PC-3 (cell line): Measurements from ENCODE around the gene SYT6. TPM values are rescaled to one million over a fixed set of nuclear protein-coding genes. Genes with fewer than 3 reads are reported as not detected.

ENCODE experiments used
- ATAC-seq: fragments of 200-7000 bp; cut with Tn5 transposase; 2 replicates; pipeline ENCODE4 v1.9.1; 2020; ENCODE audit warnings: mild to moderate bottlenecking, moderate library complexity
- BruUV-seq: library from RNA; stranded (reverse); fragments of 400-500 nt; replicated peaks from 2 replicates; lab custom pipeline; 2021; lab: Mats Ljungman, UMichigan
- CTCF ChIA-PET: fragments of 300-600 bp; sonication (Branson Sonifier 250); formaldehyde crosslinking; loops from one replicate; lab custom pipeline; 2022; ENCODE audit warnings: antibody characterized with exemption; lab: Charles Lee
- POLR2A ChIA-PET: fragments of 300-600 bp; sonication (Branson Sonifier 250); formaldehyde crosslinking; loops from one replicate; lab custom pipeline; 2022; ENCODE audit warnings: antibody characterized with exemption; ENCODE audit not compliant: unreplicated experiment; lab: Charles Lee
- DNase-seq: peaks from one replicate; pipeline ENCODE4 v3.0.0-alpha.2; 2015
- H2AFZ ChIP-seq: fragments of 300-600 bp; sonication (generic); 2 replicates; pipeline ENCODE4 v1.6.0; 2016; ENCODE audit warnings: antibody characterized with exemption, low read length
- H3F3A ChIP-seq: fragments of 300-600 bp; sonication (generic); one replicate; pipeline ENCODE4 v1.6.0; 2017; ENCODE audit warnings: antibody characterized with exemption, low read length, control low read depth, mild to moderate bottlenecking; ENCODE audit not compliant: unreplicated experiment
- H3K27ac ChIP-seq: fragments of 300-600 bp; sonication (generic); 2 replicates; pipeline ENCODE4 v1.5.1; 2016; ENCODE audit warnings: mild to moderate bottlenecking, low read length
- H3K27me3 ChIP-seq: fragments of 300-600 bp; sonication (generic); 2 replicates; pipeline ENCODE4 v1.6.1; 2016; ENCODE audit warnings: low read length, mixed read lengths
- H3K36me3 ChIP-seq: fragments of 300-600 bp; sonication (generic); 2 replicates; pipeline ENCODE4 v1.6.1; 2016; ENCODE audit warnings: low read depth, mixed run types, low read length, mixed read lengths
- H3K4me1 ChIP-seq: fragments of 300-600 bp; sonication (generic); 2 replicates; pipeline ENCODE4 v1.5.1; 2016; ENCODE audit warnings: low read length; ENCODE audit not compliant: insufficient read depth
- H3K4me2 ChIP-seq: fragments of 300-600 bp; sonication (generic); 2 replicates; pipeline ENCODE4 v1.6.0; 2016; ENCODE audit warnings: low read length
- H3K4me3 ChIP-seq: fragments of 300-600 bp; sonication (generic); 2 replicates; pipeline ENCODE4 v1.5.1; 2016; ENCODE audit warnings: mild to moderate bottlenecking, low read length, mixed read lengths
- H3K79me2 ChIP-seq: fragments of 300-600 bp; sonication (generic); 2 replicates; pipeline ENCODE4 v1.6.1; 2017; ENCODE audit warnings: low read length, mixed read lengths
- H3K9ac ChIP-seq: fragments of 300-600 bp; sonication (generic); 2 replicates; pipeline ENCODE4 v1.6.0; 2016; ENCODE audit warnings: mild to moderate bottlenecking, low read length
- H3K9me2 ChIP-seq: fragments of 300-600 bp; sonication (generic); replicated peaks from 2 replicates; pipeline ENCODE4 v1.6.1; 2016; ENCODE audit warnings: mixed run types, low read length, mixed read lengths
- H3K9me3 ChIP-seq: fragments of 300-600 bp; sonication (generic); 2 replicates; pipeline ENCODE4 v1.6.1; 2016; ENCODE audit warnings: low read length, mixed read lengths
- H4K20me1 ChIP-seq: fragments of 300-600 bp; sonication (generic); 2 replicates; pipeline ENCODE4 v1.6.1; 2016; ENCODE audit warnings: low read length, mixed read lengths
- EZH2 ChIP-seq: fragments of 300-600 bp; sonication (generic); IDR thresholded peaks from one replicate; pipeline ENCODE4 v1.6.1; 2017; ENCODE audit warnings: antibody characterized with exemption, mild to moderate bottlenecking, low read length; ENCODE audit not compliant: unreplicated experiment
- EZH2phosphoT487 ChIP-seq: fragments of 300-600 bp; sonication (generic); IDR thresholded peaks from 2 replicates; pipeline ENCODE4 v1.6.1; 2018; ENCODE audit warnings: mild to moderate bottlenecking, antibody characterized with exemption, low read length, borderline replicate concordance
- intact Hi-C: fragments of 100-400 bp; cut with micrococcal nuclease; formaldehyde crosslinking; loops from 2 replicates; pipeline ENCODE4 v1.9.0; 2023
- total RNA-seq: library from RNA; depleted of rRNA; stranded (reverse); fragments of >200 nt; gene quantifications from 2 replicates; pipeline ENCODE4 v1.2.3, GENCODE V29; 2014
- TF ChIP-seq, protein P1 (sequence below): fragments of 300-600 bp; sonication (generic); conservative IDR thresholded peaks from 2 replicates; pipeline ENCODE4 v1.5.1; 2017; ENCODE audit warnings: antibody characterized with exemption, low read depth, mild to moderate bottlenecking, low read length

Gene SYT6
- total RNA-seq, 1 experiment from 2014 or later, result not detected

DNA sequence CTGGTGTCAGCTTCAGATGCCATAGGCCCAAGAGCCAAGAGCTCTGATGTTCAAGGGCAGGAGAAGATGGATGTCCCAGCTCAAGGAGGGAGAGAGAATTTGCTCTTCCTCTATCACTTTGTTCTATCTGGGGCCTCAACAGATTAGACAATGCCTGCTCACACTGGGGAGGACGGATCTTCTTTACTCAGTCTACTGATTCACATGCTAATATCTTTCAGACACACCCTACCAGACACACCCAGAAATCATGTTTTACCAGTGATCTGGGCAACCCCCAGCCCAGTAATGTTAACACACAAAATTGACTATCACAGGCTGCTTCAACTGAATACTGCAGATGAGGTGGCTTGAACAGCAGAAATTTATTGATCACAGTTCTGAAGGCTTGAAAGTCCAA is 105.4 kb downstream of the SYT6 start:
- no TSS peak for BruUV-seq
- no peak for ATAC-seq
- POLR2A ChIA-PET, result no interaction called here
- Histone ChIP-seq H3K79me2 (no peaks in the 10 kb centered on the region), H3K36me3 (no peaks in the 10 kb centered on the region), H2AFZ (no peak overlapping the region), H3K9me2 (no peaks in the 10 kb centered on the region), H3K27me3 (no peaks in the 10 kb centered on the region), H3K4me2 (no peak overlapping the region), H3K27ac (peak overlapping the region; percentile 22; the same call in 1 of the 2 replicates), H3K9ac (no peak overlapping the region), H3F3A (no peaks in the 10 kb centered on the region), H3K4me1 (peaks cover 22% of the 10 kb centered on the region), H4K20me1 (no peaks in the 10 kb centered on the region), H3K9me3 (no peaks in the 10 kb centered on the region), H3K4me3 (no peak overlapping the region)
- TF ChIP-seq EZH2 (no peak), EZH2phosphoT487 (no peak)
- TF ChIP-seq, protein P1, sequence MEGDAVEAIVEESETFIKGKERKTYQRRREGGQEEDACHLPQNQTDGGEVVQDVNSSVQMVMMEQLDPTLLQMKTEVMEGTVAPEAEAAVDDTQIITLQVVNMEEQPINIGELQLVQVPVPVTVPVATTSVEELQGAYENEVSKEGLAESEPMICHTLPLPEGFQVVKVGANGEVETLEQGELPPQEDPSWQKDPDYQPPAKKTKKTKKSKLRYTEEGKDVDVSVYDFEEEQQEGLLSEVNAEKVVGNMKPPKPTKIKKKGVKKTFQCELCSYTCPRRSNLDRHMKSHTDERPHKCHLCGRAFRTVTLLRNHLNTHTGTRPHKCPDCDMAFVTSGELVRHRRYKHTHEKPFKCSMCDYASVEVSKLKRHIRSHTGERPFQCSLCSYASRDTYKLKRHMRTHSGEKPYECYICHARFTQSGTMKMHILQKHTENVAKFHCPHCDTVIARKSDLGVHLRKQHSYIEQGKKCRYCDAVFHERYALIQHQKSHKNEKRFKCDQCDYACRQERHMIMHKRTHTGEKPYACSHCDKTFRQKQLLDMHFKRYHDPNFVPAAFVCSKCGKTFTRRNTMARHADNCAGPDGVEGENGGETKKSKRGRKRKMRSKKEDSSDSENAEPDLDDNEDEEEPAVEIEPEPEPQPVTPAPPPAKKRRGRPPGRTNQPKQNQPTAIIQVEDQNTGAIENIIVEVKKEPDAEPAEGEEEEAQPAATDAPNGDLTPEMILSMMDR, result no peak
- intact Hi-C loops, result no loop called here
- no peak for DNase-seq
- CTCF ChIA-PET, result interaction anchor here (0.6 kb wide), 1 partner anchor 15 kb away, joined by 3 read pairs; no protein-coding TSS in a partner anchor

DNA sequence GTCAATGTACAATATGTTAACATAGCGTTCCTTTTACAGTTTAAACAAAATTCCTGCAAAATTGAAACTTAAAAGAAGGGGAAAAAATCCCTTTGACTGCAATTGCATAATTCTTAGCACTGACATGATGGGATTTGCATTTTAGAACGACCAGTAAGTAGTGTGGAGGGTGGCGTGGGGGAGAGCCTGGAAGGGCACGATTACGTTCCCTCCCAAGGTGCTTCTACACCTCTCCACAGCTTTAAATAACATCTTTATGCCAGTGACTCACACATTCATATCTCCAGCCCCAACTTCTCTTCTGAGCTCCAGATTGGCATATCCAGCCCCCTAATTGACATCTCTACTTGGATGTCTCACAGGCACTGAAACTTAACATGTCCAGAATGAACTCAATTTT is 110.1 kb downstream of the SYT6 start:
- DNase-seq, result no peak
- no TSS peak for BruUV-seq
- Histone ChIP-seq H4K20me1 (no peaks in the 10 kb centered on the region), H3K9me3 (no peaks in the 10 kb centered on the region), H3K4me1 (peaks cover 21% of the 10 kb centered on the region), H3F3A (no peaks in the 10 kb centered on the region), H3K4me2 (no peak overlapping the region), H2AFZ (no peak overlapping the region), H3K27me3 (no peaks in the 10 kb centered on the region), H3K36me3 (no peaks in the 10 kb centered on the region), H3K4me3 (no peak overlapping the region), H3K9me2 (no peaks in the 10 kb centered on the region), H3K9ac (no peak overlapping the region), H3K27ac (no peak overlapping the region), H3K79me2 (no peaks in the 10 kb centered on the region)
- ATAC-seq, result no peak
- ChIA-PET POLR2A (no interaction called here), CTCF (no interaction called here)
- TF ChIP-seq EZH2, result no peak
- TF ChIP-seq EZH2phosphoT487, result no peak
- TF ChIP-seq, protein P1, result no peak
- intact Hi-C loops, result no loop called here

DNA sequence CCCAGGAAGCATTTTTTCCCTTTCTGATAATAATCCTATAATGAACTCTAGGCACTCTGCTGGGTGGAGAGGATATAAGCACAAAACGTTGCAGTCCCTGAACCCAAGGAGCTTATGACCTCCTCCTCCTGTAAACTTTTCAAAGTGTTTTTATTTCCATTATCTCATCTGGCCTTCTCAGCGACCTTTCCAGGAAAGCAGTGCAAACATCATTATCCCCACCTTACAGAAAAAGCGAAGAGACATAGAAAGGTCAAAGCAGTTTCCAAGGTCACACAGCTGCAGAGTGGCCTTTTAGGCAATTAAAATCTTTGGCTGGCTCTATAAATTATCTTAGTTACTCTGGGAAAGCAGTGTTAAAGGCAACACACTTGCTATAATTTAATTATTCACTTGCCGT is 110.6 kb downstream of the SYT6 start:
- Histone ChIP-seq H3K9ac (no peak overlapping the region), H3K9me2 (no peaks in the 10 kb centered on the region), H2AFZ (no peak overlapping the region), H3F3A (no peaks in the 10 kb centered on the region), H3K9me3 (no peaks in the 10 kb centered on the region), H3K27me3 (no peaks in the 10 kb centered on the region), H3K4me2 (no peak overlapping the region), H3K27ac (no peak overlapping the region), H3K36me3 (no peaks in the 10 kb centered on the region), H3K4me3 (no peak overlapping the region), H3K4me1 (peaks cover 21% of the 10 kb centered on the region), H4K20me1 (no peaks in the 10 kb centered on the region), H3K79me2 (no peaks in the 10 kb centered on the region)
- ChIA-PET CTCF (no interaction called here), POLR2A (no interaction called here)
- no peak for DNase-seq
- intact Hi-C loops, result no loop called here
- BruUV-seq, result no TSS peak
- ATAC-seq, result no peak
- no peak for TF ChIP-seq EZH2
- no peak for TF ChIP-seq EZH2phosphoT487
- TF ChIP-seq, protein P1, result no peak
